Fibroblast of mammary gland (primary cell): ENCODE results near the gene PNPLA8.

Source experiments
- DNase-seq: peaks from one replicate; pipeline ENCODE4 v3.0.0-alpha.2; 2010; ENCODE audit warnings: low read depth
- H3K4me3 ChIP-seq: 2 replicates; pipeline ENCODE4 v1.5.1; 2011; ENCODE audit warnings: low read depth, mild to moderate bottlenecking, low read length, moderate library complexity; ENCODE audit not compliant: control insufficient read depth
- TF ChIP-seq, protein P1 (sequence below): conservative IDR thresholded peaks from 2 replicates; pipeline ENCODE4 v1.5.1; 2011; ENCODE audit warnings: low read depth, low read length, inconsistent platforms; ENCODE audit not compliant: control insufficient read depth, insufficient read depth

The PNPLA8 gene

DNA sequence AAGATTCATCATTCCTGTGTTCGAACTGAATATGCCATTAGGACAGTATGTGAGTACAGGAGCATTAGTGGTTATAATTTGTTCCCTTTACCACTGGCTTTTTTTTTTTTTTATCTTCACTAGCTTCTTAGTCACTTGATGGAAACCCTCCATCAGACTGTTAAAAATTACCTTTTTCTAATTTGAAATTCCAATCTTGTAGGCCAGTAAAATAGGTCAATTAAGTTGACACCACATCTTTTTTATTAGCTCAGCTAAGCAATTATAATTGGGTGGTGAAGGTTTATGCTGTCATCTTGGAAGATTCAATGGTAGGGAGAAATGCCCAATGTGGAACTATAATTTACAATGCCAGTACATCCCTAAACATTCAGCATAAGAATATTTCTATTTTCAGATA is 75.8 kb downstream of the PNPLA8 start:
- no peak overlapping the region for H3K4me3 ChIP-seq
- DNase-seq: no peak

DNA sequence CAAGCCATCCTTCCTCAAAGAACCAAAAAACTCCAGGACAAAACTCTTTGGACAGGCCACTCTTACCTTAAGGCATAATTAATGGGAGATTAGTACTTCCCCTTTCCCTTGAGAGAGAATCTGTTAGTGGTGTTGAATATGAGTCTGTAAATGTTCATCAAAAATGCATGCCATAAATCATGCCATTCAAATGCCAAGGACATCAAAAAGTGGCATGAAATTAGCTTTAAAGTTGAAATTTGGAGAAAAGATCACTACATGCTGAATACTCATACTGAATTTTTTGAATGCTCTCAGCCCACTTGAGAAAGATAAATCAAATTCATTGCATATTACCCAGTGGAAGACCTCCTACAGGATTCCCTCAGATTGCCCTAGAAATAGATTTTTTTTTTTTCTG is 76.4 kb downstream of the PNPLA8 start:
- DNase-seq: no peak
- TF ChIP-seq, protein P1, sequence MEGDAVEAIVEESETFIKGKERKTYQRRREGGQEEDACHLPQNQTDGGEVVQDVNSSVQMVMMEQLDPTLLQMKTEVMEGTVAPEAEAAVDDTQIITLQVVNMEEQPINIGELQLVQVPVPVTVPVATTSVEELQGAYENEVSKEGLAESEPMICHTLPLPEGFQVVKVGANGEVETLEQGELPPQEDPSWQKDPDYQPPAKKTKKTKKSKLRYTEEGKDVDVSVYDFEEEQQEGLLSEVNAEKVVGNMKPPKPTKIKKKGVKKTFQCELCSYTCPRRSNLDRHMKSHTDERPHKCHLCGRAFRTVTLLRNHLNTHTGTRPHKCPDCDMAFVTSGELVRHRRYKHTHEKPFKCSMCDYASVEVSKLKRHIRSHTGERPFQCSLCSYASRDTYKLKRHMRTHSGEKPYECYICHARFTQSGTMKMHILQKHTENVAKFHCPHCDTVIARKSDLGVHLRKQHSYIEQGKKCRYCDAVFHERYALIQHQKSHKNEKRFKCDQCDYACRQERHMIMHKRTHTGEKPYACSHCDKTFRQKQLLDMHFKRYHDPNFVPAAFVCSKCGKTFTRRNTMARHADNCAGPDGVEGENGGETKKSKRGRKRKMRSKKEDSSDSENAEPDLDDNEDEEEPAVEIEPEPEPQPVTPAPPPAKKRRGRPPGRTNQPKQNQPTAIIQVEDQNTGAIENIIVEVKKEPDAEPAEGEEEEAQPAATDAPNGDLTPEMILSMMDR: no peak
- no peak overlapping the region for H3K4me3 ChIP-seq

More for the DNA sequence above, 75.8 kb downstream of the PNPLA8 start:
- TF ChIP-seq, protein P1: no peak

DNA sequence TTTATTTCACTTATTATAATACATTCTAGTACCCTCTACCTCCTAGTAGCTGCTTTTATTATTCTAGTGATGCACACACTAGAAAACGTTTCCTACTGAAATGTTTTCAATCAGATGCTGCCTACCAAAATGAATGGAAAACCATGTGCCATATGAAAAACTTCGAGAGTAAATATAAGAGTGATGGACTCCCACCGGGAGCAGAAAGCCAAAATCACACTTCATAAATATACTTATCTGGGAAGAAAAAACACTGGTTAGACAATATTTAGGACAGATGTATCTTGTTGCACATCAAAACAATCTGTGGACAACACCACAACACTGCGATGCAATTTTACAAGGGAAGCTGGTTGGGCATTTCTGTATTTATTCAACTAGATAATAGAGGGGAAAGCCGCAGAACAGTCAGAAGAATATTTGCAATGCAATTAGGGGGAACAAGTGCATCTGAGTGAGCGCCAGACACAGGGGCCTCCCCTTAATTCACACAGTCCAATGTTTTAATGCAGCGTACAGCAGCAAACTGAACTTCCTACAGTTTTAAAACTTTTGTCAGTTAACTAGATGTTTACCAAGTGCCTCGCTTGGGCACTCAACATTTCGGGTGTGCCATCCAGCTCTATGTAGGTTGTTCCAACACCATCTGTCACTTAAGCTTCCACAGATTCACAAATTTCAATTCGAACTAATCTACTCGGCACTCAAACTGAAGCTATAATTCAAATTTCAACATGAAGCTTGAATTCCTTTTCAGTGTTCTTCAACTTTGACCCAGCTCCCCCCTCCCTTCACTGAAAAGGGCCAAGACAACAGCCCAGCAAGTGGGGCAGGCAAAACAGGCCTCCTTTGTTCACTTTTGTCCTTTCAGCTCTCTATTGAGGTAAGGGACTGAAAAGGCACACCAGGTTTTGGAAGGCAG is 77.1 kb downstream of the PNPLA8 start:
- no peak overlapping the region for H3K4me3 ChIP-seq
- TF ChIP-seq, protein P1: no peak
- DNase-seq: no peak

DNA sequence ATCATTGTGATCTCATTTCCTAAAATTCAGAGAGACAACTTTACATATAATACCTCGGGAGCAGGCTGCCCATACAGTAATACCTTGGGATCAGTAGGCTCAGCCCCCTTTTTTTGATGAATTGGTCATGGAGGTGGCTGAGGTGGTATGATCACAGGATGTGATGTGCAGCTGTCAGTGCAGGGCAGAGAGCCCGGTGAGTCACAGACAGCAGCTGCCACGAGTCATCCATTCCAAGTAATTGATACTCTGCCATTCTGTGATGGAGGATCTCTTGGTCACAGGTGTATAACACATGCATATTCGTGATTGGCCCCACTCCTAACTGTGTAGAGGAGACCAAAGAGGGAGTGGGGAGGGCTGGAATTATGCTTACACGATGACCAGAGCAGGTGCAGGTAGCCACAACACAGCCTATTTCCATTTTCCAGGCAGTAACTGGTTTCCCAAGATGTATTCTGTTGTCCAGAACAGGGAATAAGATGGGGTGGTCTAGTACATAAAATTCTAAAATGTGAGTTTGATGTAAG is 83.8 kb downstream of the PNPLA8 start:
- H3K4me3 ChIP-seq: no peak overlapping the region
- TF ChIP-seq, protein P1: no peak
- peak; percentile 40 for DNase-seq

DNA sequence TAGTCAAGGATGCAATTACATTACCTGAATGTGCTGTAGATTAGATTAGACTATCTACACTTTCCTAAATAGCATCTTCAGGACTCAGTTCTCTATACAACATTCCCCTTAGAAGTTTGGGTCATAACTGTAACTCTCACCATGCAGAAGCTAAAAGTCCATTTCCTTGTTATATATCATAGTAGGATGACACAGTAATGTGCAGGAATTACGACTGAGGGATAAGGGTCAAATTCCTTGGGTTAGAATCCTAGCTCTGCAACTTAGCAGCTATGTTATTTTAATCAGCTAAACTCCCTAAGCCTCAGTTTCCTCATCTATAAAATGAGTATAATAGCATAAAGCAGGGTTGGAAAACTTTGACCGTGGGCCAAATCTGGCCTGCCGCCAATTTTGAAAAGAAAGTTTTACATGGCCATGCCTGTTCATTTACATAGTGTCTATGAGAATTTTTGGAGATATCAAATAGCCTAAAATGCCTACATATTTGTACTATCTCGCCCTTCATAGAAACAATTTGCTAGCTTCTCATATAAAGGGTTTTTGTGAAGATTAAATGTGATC is 84.5 kb downstream of the PNPLA8 start:
- TF ChIP-seq, protein P1: no peak
- DNase-seq: no peak
- no peak overlapping the region for H3K4me3 ChIP-seq

DNA sequence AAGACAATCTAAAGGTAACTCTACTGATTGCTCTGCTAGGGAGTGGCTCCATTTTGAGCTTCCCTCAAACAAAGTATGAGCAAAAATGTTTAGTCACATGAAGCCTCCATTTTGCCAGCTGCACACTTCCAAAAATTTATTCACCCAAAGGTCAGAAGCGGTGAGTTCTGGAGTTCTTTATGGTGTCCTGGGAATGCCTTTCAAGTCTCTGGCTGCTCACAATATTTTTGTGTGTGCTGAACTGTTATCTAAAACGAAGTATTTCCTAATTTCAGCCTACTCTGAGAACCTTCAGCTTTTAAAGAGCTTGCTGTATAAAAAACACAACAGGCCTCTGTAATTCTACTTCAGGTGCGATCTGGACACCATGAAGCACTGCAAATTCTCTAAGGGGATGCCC is 85.3 kb downstream of the PNPLA8 start:
- no peak for DNase-seq
- TF ChIP-seq, protein P1: no peak
- no peak overlapping the region for H3K4me3 ChIP-seq
